ENCODE data around the gene CFAP92.
"Not testable (repeated sequence)": the region's sequence is repeated elsewhere in the genome, so short reads cannot be mapped to it uniquely, and the experiment has no call there.

The CFAP92 gene

DNA sequence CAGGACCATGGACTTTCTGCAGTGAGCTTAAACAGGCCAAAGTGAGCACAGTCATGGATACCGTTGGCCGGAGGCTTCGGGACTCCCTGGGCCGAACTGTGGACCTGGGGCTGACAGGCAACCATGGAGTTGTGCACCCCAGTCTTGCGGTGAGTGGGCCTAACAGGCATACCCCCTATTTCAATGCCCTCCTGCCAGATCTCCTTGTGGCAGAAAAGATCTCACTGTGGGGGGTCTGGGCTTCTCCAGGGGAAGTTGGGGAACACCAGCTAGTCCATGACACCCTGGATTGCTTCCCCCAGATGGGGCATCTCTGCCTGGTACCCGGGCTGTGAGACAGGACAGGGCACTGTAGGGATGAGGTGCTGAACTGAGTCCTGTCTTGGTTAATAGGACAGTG, 84.9 kb downstream of the CFAP92 start:
- Mint-ChIP-seq H3K27me3 (no peaks in the 10 kb centered on the region), H3K9me3 (no peaks in the 10 kb centered on the region), H3K36me3 (peaks cover 26% of the 10 kb centered on the region), H3K4me1 (no peaks in the 10 kb centered on the region), H3K27ac (no peak overlapping the region), H3K4me3 (no peak overlapping the region)
- ATAC-seq (ENCODE audit: low read depth), result no peak
- no peak for DNase-seq (ENCODE audit: low spot score in 2 of 2)

DNA sequence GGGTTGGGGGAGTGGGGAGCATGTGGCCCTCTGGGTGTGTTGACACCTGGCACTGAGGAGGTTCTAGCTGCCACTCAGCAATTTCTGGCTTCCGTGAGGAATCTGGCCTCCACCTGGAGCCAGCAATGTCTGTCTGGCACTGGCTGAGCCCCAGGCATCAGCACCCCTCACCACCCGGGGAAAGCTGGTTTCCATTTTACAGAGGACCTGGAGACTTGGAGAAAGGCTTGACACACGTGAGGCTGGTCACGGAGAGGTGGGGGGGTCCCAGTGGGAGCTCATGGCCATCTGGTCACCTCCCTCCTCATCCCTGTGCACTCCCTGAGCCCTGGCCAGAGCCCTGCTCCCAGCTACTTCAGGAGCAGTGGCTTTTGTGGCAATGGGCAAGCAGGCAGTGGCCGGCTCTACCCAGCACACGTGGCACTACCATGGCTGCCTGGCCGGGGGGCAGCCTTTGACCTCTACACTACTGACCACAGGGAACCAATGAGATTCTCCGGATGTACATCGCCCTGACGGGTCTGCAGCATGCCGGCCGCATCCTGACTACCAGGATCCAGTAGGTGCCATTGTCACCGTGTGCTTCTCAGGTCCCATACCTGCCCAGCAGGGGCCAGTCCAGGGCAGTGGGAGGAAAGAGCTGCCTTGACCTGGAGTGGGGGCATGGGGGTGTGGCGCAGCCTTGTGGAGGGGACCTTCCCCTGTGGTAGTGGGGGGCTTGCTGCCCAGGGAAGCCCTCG, 86.0 kb downstream of the CFAP92 start:
- DNase-seq (ENCODE audit: low spot score in 2 of 2) (no peak), ATAC-seq (ENCODE audit: low read depth) (no peak)
- no peaks in the 10 kb centered on the region for H3K4me1 Mint-ChIP-seq
- H3K27me3 Mint-ChIP-seq, result no peaks in the 10 kb centered on the region
- no peaks in the 10 kb centered on the region for H3K9me3 Mint-ChIP-seq
- no peak overlapping the region for H3K27ac Mint-ChIP-seq
- H3K4me3 Mint-ChIP-seq, result no peak overlapping the region
- peaks cover 24% of the 10 kb centered on the region for H3K36me3 Mint-ChIP-seq

DNA sequence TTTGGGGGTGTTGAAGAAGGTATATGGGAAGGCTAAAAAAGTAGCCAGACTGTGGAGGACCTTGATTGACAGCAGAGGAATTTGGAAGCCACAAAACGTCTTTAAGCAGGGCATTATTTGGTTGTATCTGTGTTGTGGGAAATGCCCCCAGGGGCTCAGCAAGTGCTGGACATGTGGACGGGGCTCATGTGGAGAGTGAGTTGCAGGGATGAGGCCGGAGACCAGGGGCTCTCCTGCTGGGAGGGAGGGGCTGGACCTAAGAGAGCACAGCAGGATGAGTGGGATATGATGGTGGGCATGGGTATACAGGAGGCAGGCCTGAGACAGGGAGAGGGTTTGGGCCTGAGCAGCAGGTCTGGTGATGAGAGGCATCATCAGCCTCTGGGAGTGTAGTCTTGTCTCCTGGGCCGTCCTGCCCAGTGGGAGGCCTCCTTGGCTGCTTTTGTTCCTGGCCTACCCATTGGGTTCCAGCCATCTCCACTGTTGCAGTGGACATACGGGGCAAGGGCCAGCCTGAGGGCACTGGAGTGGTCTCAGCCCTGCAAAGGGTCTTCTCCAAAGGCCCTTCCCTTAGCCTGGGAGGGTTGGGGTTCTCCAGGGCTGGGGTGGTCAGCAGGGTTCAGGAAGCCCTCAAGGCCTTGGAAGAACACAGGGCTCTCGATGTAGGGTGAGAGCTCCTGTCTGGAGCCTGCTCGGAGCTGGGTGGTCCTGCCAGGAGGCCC, 86.9 kb downstream of the CFAP92 start:
- Mint-ChIP-seq H3K4me3 (no peak overlapping the region), H3K4me1 (no peaks in the 10 kb centered on the region), H3K36me3 (peaks cover 22% of the 10 kb centered on the region), H3K9me3 (no peaks in the 10 kb centered on the region), H3K27ac (no peak overlapping the region), H3K27me3 (no peaks in the 10 kb centered on the region)
- ATAC-seq (ENCODE audit: low read depth) (no peak), DNase-seq (ENCODE audit: low spot score in 2 of 2) (no peak)

DNA sequence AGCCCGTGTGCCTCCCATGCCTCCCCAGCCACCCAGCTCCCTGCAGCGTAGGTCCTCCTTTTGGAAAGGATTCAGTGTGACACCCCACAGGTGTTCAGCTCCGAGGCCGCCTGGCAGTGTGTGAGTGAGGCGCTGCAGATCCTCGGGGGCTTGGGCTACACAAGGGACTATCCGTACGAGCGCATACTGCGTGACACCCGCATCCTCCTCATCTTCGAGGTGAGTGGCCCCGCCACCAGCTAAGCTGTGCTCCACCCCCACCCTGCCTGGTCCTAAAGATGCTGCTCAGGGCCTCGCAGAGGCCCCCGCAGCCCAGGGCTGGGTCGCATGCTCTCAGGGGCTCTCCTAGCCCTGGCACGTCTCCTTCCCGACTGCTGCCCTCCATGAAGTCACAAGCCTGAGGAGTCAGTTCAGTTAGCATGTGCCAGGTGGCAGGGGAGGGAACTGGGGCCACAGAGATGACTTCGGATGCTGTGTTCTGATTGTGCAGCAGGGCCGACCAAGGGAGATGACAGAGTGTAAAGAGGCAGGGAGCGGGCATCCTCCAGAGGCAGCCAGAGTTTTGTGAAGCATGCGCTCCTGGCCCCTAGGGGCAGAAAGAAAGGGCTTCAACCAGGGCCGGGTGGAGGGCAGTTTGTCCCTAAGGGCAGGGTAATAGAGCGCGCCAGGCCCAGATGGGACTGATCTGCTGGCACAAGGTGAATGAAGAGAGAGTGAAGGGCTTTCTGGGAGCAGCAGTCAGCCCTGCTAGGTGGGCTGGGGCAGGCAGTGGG, 87.7 kb downstream of the CFAP92 start:
- H3K36me3 Mint-ChIP-seq, result peaks cover 27% of the 10 kb centered on the region
- no peak overlapping the region for H3K4me3 Mint-ChIP-seq
- DNase-seq (ENCODE audit: low spot score in 2 of 2), result no peak
- H3K27me3 Mint-ChIP-seq, result no peaks in the 10 kb centered on the region
- no peaks in the 10 kb centered on the region for H3K9me3 Mint-ChIP-seq
- no peak for ATAC-seq (ENCODE audit: low read depth)
- H3K27ac Mint-ChIP-seq, result no peak overlapping the region
- no peaks in the 10 kb centered on the region for H3K4me1 Mint-ChIP-seq

DNA sequence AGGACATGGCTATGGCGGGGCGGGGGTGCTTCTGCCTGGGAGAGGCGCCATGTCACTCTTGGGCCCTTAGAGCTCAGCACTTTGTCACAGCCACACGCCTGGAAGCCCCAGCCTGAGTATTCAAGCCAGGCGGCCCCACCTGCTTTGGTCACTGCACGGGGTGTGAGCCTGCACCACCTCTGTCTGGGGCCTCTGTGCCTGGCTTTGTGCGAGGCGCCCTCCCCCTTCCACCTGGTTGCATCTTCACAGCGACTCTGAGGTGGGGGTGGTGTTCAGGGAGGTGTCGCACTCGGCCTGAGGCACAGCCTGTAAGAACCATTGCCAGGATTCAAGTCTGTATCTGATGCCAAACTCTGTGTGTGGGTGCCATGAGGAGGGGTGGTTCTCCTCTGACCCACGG, 90.4 kb downstream of the CFAP92 start:
- no peak overlapping the region for H3K4me3 Mint-ChIP-seq
- DNase-seq (ENCODE audit: low spot score in 2 of 2), result no peak
- H3K4me1 Mint-ChIP-seq, result no peaks in the 10 kb centered on the region
- no peak for ATAC-seq (ENCODE audit: low read depth)
- H3K36me3 Mint-ChIP-seq, result peaks cover 39% of the 10 kb centered on the region
- no peaks in the 10 kb centered on the region for H3K27me3 Mint-ChIP-seq
- H3K9me3 Mint-ChIP-seq, result no peaks in the 10 kb centered on the region
- no peak overlapping the region for H3K27ac Mint-ChIP-seq

DNA sequence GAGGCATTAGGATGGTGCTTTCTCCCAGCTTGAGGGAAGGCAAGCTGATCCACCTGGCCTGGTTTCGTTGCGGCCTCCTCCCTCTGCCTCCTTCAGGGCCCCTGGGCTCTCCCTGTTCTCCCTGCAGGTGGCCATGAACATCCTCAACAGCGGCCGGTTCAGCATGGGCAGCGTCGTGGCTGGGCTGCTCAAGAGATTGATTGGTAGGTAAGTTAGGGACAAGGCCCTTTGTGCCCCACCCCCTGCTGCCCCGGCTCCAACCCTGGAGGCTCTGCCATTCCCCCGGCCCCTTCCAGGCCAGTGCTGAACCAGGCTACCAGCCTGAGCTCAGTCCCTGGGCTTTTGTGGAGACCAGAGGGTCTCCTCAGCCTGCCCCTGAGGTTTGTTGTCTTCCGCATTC, 91.5 kb downstream of the CFAP92 start:
- ATAC-seq (ENCODE audit: low read depth), result no peak
- no peak for DNase-seq (ENCODE audit: low spot score in 2 of 2)
- no peaks in the 10 kb centered on the region for H3K27me3 Mint-ChIP-seq
- H3K27ac Mint-ChIP-seq, result no peak overlapping the region
- H3K4me3 Mint-ChIP-seq, result no peak overlapping the region
- H3K4me1 Mint-ChIP-seq, result no peaks in the 10 kb centered on the region
- H3K36me3 Mint-ChIP-seq, result peaks cover 40% of the 10 kb centered on the region
- H3K9me3 Mint-ChIP-seq, result no peaks in the 10 kb centered on the region

DNA sequence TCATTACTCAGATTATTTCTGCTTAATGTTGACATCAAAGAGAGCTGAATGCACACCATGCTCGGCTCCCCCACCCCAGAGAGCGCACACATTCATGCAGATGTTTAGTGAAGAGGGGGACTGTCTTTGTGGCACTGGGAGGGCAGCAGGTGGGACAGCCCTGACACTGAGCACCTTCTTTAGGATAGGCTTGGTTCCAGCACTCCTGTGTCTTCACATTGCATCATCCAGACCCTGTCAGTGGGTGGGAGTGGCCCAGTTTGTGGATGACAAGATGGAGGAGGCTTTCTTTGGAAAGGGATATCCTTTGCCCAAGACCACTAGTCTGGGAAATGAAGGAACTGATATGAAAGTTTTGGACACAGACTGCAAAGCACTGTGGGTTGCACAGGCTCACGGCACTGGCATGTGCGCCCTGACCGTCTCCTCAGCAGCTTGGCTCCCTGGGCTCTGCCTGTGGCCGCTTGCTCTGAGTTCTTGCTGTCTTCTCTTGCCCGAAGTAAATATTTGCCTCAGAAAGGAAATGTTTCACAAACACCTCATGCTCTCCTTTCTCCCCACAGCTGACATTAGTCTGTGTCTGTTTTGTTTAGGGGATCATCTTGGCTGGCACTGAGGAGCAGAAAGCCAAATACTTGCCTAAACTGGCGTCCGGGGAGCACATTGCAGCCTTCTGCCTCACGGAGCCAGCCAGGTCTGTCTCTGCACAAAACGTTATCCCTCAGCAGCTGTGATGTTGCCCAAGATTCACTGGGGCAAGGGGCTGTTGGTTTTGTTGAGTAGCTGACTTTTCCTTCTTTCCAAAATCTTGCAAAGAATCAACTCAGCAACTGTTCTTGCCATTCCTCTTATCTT, 97.8 kb downstream of the CFAP92 start:
- H3K27me3 Mint-ChIP-seq, result no peaks in the 10 kb centered on the region
- no peak for DNase-seq (ENCODE audit: low spot score in 2 of 2)
- no peak overlapping the region for H3K27ac Mint-ChIP-seq
- peaks cover 32% of the 10 kb centered on the region for H3K36me3 Mint-ChIP-seq
- ATAC-seq (ENCODE audit: low read depth), result no peak
- no peak overlapping the region for H3K4me3 Mint-ChIP-seq
- H3K9me3 Mint-ChIP-seq, result no peaks in the 10 kb centered on the region
- H3K4me1 Mint-ChIP-seq, result no peaks in the 10 kb centered on the region

DNA sequence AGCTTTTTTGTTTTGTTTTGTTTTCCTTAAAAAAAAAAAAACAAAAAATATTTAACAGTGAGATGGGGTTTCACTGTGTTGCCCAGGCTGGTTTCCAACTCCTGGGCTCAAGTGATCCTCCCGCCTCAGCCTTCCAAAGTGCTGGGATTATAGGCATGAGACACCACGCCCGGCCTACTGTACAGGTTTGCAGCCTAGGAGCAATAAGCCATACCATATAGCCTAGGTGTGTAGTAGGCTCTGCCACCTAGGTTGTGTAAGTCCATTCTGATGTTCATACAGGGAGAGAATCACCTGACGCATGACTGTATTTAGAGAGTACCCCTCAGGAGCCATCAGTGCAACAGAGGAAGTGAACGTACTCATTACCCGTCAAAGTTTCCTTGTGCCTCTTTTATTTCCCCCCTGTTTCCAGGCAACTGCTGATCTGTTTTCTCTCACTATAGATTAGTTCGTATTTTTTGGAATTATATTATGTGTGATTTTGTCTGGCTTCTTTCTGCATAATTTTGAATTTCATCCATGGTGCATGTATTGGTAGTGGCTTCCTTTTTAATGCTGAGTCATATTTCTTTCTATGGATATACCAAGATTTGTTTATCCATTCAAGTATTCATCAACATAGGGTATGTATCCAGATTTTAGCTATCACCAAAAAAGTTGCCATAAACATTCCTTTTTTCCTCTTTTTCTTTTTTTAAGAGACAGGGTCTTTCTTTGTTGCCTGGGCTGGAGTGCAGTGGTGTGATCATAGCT, 104.6 kb downstream of the CFAP92 start:
- Mint-ChIP-seq H3K4me3 (no peak overlapping the region), H3K27ac (no peak overlapping the region), H3K36me3 (peaks cover 8% of the 10 kb centered on the region), H3K9me3 (no peaks in the 10 kb centered on the region), H3K4me1 (no peaks in the 10 kb centered on the region), H3K27me3 (no peaks in the 10 kb centered on the region)
- ATAC-seq (ENCODE audit: low read depth) (no peak), DNase-seq (ENCODE audit: low spot score in 2 of 2) (no peak)

DNA sequence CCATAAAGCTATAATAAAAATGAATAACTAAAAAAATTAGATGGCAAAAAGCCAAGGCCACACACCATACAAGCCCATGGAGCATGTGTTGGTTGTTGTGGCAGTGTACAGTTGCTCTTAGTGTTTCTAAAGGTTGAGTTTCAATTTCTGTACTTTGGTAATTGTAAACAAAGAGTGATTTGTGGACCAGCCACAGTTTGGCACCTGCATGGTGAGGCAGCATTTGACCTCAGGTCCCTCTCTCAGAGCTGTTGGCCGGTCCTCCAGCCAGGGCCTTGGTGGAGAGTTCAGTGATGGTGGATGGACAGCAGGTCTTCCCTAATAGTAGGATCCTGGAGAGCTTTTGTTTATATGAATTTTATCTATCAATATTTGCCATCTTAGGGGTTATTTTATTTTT, 108.9 kb downstream of the CFAP92 start:
- Mint-ChIP-seq H3K27me3 (no peaks in the 10 kb centered on the region), H3K9me3 (no peaks in the 10 kb centered on the region), H3K27ac (no peak overlapping the region), H3K4me3 (no peak overlapping the region), H3K36me3 (peaks cover 12% of the 10 kb centered on the region), H3K4me1 (peaks cover 21% of the 10 kb centered on the region)
- ATAC-seq (ENCODE audit: low read depth), result no peak
- DNase-seq (ENCODE audit: low spot score in 2 of 2), result no peak

DNA sequence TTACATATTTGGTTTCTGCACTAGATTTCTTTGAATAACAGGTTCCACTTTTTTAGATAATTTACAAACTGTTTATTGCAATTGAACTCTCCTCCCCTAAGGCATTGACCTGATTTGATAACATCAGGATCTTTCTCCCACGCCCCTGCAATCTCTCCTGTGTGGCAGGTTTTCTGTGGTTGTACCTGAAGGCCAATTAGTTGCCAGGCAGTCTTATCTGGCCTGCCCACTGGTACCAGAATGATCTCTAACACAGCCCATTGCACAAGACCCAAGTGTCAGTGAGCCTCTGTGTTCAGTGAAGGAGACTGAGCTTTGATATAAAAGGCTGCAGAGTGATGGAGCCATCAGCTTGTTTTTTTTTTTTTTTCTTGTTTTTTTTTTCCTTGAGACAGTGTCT, 111.2 kb downstream of the CFAP92 start:
- ATAC-seq (ENCODE audit: low read depth), result no peak
- no peak for DNase-seq (ENCODE audit: low spot score in 2 of 2)
- H3K27me3 Mint-ChIP-seq, result no peaks in the 10 kb centered on the region
- no peak overlapping the region for H3K27ac Mint-ChIP-seq
- H3K4me1 Mint-ChIP-seq, result peaks cover 28% of the 10 kb centered on the region
- H3K36me3 Mint-ChIP-seq, result peaks cover 12% of the 10 kb centered on the region
- H3K4me3 Mint-ChIP-seq, result no peak overlapping the region
- no peaks in the 10 kb centered on the region for H3K9me3 Mint-ChIP-seq

DNA sequence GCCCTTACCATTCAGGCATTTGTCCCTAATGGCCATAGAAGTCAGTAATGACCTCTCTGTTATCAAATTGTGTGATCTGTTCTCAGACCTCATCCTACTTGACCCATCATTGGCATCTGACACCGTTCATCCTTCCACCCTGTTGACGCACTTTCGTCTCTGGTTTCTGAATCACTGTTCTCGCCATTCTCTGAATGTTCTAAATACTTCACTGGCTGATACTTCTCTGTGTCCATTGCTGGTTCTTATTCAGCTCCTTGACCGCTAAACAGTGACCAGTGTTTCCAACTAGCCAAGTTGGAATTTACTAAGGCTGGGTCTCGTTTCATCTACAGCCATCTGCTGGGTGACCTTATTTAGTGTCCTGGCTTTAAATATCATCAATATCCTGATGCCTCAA, 112.3 kb downstream of the CFAP92 start:
- no peaks in the 10 kb centered on the region for H3K9me3 Mint-ChIP-seq
- H3K27ac Mint-ChIP-seq, result peak overlapping the region; percentile 91
- H3K4me1 Mint-ChIP-seq, result peaks cover 28% of the 10 kb centered on the region

DNA sequence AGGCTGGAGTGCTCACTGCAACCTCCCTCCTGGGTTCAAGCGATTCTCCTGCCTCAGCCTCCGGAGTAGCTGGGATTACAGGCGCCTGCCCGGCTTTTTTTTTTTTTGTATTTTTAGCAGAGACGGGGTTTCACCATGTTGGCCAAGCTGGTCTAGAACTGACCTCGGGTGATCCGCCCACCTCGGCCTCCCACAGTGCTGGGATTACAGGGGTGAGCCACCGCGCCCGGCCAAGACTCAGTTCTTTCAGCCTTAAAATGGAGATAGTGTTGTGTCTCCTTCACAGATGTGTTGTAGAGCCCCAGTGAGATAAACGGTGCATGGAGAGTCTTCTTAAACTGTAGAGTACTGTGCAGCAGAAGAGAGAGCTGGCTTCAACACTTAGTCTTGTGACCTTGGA, 113.4 kb downstream of the CFAP92 start:
- not testable (repeated sequence) for DNase-seq (ENCODE audit: low spot score in 2 of 2); ATAC-seq (ENCODE audit: low read depth); H3K9me3 Mint-ChIP-seq; H3K27me3 Mint-ChIP-seq
- Mint-ChIP-seq H3K4me3 (peak overlapping the region; percentile 84), H3K4me1 (peaks cover 28% of the 10 kb centered on the region), H3K27ac (peak overlapping the region; percentile 91), H3K36me3 (peaks cover 12% of the 10 kb centered on the region)

More for the DNA sequence above, 112.3 kb downstream of the CFAP92 start:
- DNase-seq (ENCODE audit: low spot score in 2 of 2), result no peak
- Mint-ChIP-seq H3K36me3 (peaks cover 12% of the 10 kb centered on the region), H3K27me3 (no peaks in the 10 kb centered on the region), H3K4me3 (peak overlapping the region; percentile 18)
- no peak for ATAC-seq (ENCODE audit: low read depth)

DNA sequence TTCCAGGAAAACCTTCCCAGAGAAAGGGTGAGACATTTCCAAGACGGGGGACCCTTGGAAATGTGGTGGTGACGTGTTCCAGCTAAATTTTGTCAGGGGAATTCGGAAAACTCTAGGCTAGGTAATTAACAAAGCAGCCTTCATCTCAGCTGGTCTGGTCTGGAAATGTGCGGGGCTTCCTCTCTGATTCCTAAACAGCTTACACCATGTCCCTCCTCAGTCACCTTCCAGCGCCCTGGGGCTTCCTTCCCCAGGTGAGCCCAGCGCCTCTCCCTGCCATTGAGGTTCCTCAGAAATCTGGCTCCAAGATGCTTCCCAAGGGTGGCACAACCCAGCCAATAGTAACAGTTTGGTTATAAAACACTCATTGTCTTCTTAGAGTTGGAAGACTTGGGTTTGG, 113.9 kb downstream of the CFAP92 start:
- DNase-seq (ENCODE audit: low spot score in 2 of 2), result peak in 1 of 2 donors; percentile 17
- Mint-ChIP-seq H3K27me3 (no peaks in the 10 kb centered on the region), H3K4me1 (peaks cover 28% of the 10 kb centered on the region), H3K36me3 (peaks cover 11% of the 10 kb centered on the region), H3K27ac (peak overlapping the region; percentile 91), H3K9me3 (no peaks in the 10 kb centered on the region), H3K4me3 (peak overlapping the region; percentile 84)
- no peak for ATAC-seq (ENCODE audit: low read depth)
